Measurements from ENCODE around the gene SMCO2. TPM values are rescaled to one million over a fixed set of nuclear protein-coding genes. Genes with fewer than 3 reads are reported as not detected.

Gene SMCO2
- total RNA-seq, result not detected in 2 replicates

GRCh38 chr12:27446436-27446835 lies at the start of gene SMCO2:
TSS of gene SMCO2 (plus strand) at chr12:27446736. CDS start at chr12:27470632, 23,896 bp downstream.

GRCh38 chr12:27523642-27524493 lies 77.3 kb downstream of the SMCO2 start, which contains the start of gene PPFIBP1:
TSS of gene PPFIBP1 (plus strand) at chr12:27524206. CDS start at chr12:27633397, 109,191 bp downstream.

Other genes starting within 250 kb of the SMCO2 start
- 9.1 and 12.2 TPM in 2 replicates for gene STK38L, start 202.4 kb upstream of the SMCO2 start, total RNA-seq
- gene BMAL2, start 113.9 kb upstream of the SMCO2 start, total RNA-seq, result 9.3 and 26.9 TPM in 2 replicates
- 59.8 and 61.3 TPM in 2 replicates for gene PPFIBP1, start 77.5 kb downstream of the SMCO2 start, total RNA-seq
- 0.25 and 1.1 TPM in 2 replicates for gene REP15, start 249.7 kb downstream of the SMCO2 start, total RNA-seq

Data from mesangial cell (primary cell).